PC-3 (cell line): ENCODE results near the gene SCO1.

ENCODE experiments used
- EZH2 ChIP-seq: fragments of 300-600 bp; sonication (generic); IDR thresholded peaks from one replicate; pipeline ENCODE4 v1.6.1; 2017; ENCODE audit warnings: antibody characterized with exemption, mild to moderate bottlenecking, low read length; ENCODE audit not compliant: unreplicated experiment
- EZH2phosphoT487 ChIP-seq: fragments of 300-600 bp; sonication (generic); IDR thresholded peaks from 2 replicates; pipeline ENCODE4 v1.6.1; 2018; ENCODE audit warnings: mild to moderate bottlenecking, antibody characterized with exemption, low read length, borderline replicate concordance
- TF ChIP-seq, protein P1 (sequence below): fragments of 300-600 bp; sonication (generic); conservative IDR thresholded peaks from 2 replicates; pipeline ENCODE4 v1.5.1; 2017; ENCODE audit warnings: antibody characterized with exemption, low read depth, mild to moderate bottlenecking, low read length

DNA sequence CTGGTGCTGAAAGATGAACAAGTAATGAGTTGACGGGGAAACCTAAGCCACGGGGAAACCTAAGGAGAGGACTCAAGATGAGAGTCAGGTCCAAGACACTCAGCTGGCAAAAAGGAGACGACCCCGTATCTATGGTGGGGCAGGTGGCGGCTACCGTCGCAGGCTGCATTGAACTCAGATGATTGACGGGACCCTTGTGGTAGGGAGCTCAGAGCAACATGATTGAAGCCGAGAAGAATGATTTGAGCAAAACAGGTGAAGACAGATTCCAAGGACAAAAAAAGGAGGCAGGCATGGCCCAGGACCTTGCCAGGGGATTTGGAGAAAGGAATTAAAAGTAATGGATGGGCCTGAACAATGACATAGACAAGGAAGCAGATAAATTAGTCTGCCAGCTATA, 32.8 kb downstream of the SCO1 start:
- no peak for TF ChIP-seq EZH2phosphoT487
- TF ChIP-seq, protein P1, sequence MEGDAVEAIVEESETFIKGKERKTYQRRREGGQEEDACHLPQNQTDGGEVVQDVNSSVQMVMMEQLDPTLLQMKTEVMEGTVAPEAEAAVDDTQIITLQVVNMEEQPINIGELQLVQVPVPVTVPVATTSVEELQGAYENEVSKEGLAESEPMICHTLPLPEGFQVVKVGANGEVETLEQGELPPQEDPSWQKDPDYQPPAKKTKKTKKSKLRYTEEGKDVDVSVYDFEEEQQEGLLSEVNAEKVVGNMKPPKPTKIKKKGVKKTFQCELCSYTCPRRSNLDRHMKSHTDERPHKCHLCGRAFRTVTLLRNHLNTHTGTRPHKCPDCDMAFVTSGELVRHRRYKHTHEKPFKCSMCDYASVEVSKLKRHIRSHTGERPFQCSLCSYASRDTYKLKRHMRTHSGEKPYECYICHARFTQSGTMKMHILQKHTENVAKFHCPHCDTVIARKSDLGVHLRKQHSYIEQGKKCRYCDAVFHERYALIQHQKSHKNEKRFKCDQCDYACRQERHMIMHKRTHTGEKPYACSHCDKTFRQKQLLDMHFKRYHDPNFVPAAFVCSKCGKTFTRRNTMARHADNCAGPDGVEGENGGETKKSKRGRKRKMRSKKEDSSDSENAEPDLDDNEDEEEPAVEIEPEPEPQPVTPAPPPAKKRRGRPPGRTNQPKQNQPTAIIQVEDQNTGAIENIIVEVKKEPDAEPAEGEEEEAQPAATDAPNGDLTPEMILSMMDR = no peak
- no peak for TF ChIP-seq EZH2
